DND-41 (cell line): Measurements from ENCODE around the gene RAB7B.

Source experiments
- ATAC-seq: fragments of 200-7000 bp; cut with Tn5 transposase; 3 replicates; pipeline ENCODE4 v1.9.1; 2021; ENCODE audit warnings: low read depth; ENCODE audit not compliant: insufficient read depth
- DNase-seq: peaks from one replicate; pipeline ENCODE4 v3.0.0-alpha.2; 2020
- H2AFZ ChIP-seq: 2 replicates; pipeline ENCODE4 v1.6.0; 2012; ENCODE audit warnings: low read depth, low read length
- H3K27ac ChIP-seq: 2 replicates; pipeline ENCODE4 v1.5.1; 2012; ENCODE audit warnings: low read length, inconsistent platforms
- H3K27me3 ChIP-seq: fragments of 200-600 bp; sonication (generic); 2 replicates; pipeline ENCODE4 v1.6.0; 2012; ENCODE audit warnings: low read length, mild to moderate bottlenecking, inconsistent platforms; ENCODE audit not compliant: insufficient read depth, poor library complexity
- H3K36me3 ChIP-seq: 2 replicates; pipeline ENCODE4 v1.5.1; 2012; ENCODE audit warnings: low read length, inconsistent platforms; ENCODE audit not compliant: insufficient read depth
- H3K4me1 ChIP-seq: 2 replicates; pipeline ENCODE4 v1.5.1; 2012; ENCODE audit warnings: mild to moderate bottlenecking, low read length; ENCODE audit not compliant: insufficient read depth
- H3K4me2 ChIP-seq: 2 replicates; pipeline ENCODE4 v1.6.0; 2012; ENCODE audit warnings: mild to moderate bottlenecking, moderate library complexity, low read length, inconsistent platforms; ENCODE audit not compliant: insufficient read depth
- H3K4me3 ChIP-seq, 2 experiments: fragments of 200-600 bp in 1 of 2; shearing (Covaris generic) in 1 of 2; 2 replicates each; pipeline ENCODE4 v1.5.1; 2012 to 2016; ENCODE audit warnings: inconsistent platforms in 2 of 2, low read length in 2 of 2, mild to moderate bottlenecking in 2 of 2, low read depth in 1 of 2, moderate library complexity in 1 of 2
- H3K79me2 ChIP-seq: 2 replicates; pipeline ENCODE4 v1.6.0; 2012; ENCODE audit warnings: low read length, inconsistent platforms; ENCODE audit not compliant: insufficient read depth
- H3K9ac ChIP-seq: 2 replicates; pipeline ENCODE4 v1.6.0; 2012; ENCODE audit warnings: low read depth, mild to moderate bottlenecking, inconsistent platforms, low read length, moderate library complexity
- H3K9me3 ChIP-seq: 2 replicates; pipeline ENCODE4 v1.5.1; 2012; ENCODE audit warnings: low read length, moderate library complexity, mild to moderate bottlenecking, inconsistent platforms; ENCODE audit not compliant: insufficient read depth, severe bottlenecking
- H4K20me1 ChIP-seq: 2 replicates; pipeline ENCODE4 v1.6.0; 2012; ENCODE audit warnings: low read length; ENCODE audit not compliant: insufficient read depth
- EZH2 ChIP-seq: IDR thresholded peaks from 3 replicates; pipeline ENCODE4 v1.6.1; 2012; ENCODE audit warnings: borderline replicate concordance, low read depth, mild to moderate bottlenecking, moderate library complexity, low read length, inconsistent platforms; ENCODE audit not compliant: severe bottlenecking
- TF ChIP-seq, protein P1 (sequence below): IDR thresholded peaks from 2 replicates; pipeline ENCODE4 v1.5.1; 2012; ENCODE audit warnings: borderline replicate concordance, low read length, moderate library complexity, mild to moderate bottlenecking; ENCODE audit not compliant: poor library complexity, severe bottlenecking; ENCODE audit errors: extremely low read depth

The RAB7B gene

DNA sequence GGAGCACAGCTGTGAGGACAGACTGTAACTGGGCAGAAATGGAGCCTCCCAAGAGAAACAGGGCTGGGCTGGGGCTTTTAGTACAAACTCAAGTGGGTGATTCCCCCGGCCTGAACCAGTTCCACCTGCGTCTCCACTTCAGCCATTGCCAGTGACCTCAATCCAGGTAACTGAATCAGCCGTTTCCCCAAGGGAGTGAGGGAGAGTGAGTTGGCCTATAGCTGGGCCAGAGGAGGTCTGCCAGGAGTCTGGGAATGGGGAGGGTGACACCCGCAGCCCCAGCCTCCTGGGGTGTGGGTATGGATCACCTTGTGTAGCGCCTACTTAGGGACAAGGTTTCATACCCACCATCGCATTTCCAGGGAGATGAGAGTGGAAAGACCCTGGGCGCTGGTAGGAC lies 68.4 kb downstream of the RAB7B start:
- no peaks in the 10 kb centered on the region for H3K9me3 ChIP-seq
- peaks cover 20% of the 10 kb centered on the region for H3K27me3 ChIP-seq
- H3K79me2 ChIP-seq: no peaks in the 10 kb centered on the region
- DNase-seq (no peak), ATAC-seq (no peak)
- H3K36me3 ChIP-seq: no peaks in the 10 kb centered on the region
- H3K4me1 ChIP-seq: no peaks in the 10 kb centered on the region
- H3K27ac ChIP-seq: no peak overlapping the region
- H4K20me1 ChIP-seq: no peaks in the 10 kb centered on the region
- no peak overlapping the region for H3K9ac ChIP-seq
- H2AFZ ChIP-seq: no peak overlapping the region
- H3K4me2 ChIP-seq: no peak overlapping the region
- H3K4me3 ChIP-seq: no peak overlapping the region
- TF ChIP-seq, protein P1, sequence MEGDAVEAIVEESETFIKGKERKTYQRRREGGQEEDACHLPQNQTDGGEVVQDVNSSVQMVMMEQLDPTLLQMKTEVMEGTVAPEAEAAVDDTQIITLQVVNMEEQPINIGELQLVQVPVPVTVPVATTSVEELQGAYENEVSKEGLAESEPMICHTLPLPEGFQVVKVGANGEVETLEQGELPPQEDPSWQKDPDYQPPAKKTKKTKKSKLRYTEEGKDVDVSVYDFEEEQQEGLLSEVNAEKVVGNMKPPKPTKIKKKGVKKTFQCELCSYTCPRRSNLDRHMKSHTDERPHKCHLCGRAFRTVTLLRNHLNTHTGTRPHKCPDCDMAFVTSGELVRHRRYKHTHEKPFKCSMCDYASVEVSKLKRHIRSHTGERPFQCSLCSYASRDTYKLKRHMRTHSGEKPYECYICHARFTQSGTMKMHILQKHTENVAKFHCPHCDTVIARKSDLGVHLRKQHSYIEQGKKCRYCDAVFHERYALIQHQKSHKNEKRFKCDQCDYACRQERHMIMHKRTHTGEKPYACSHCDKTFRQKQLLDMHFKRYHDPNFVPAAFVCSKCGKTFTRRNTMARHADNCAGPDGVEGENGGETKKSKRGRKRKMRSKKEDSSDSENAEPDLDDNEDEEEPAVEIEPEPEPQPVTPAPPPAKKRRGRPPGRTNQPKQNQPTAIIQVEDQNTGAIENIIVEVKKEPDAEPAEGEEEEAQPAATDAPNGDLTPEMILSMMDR: no peak
- no peak for TF ChIP-seq EZH2

DNA sequence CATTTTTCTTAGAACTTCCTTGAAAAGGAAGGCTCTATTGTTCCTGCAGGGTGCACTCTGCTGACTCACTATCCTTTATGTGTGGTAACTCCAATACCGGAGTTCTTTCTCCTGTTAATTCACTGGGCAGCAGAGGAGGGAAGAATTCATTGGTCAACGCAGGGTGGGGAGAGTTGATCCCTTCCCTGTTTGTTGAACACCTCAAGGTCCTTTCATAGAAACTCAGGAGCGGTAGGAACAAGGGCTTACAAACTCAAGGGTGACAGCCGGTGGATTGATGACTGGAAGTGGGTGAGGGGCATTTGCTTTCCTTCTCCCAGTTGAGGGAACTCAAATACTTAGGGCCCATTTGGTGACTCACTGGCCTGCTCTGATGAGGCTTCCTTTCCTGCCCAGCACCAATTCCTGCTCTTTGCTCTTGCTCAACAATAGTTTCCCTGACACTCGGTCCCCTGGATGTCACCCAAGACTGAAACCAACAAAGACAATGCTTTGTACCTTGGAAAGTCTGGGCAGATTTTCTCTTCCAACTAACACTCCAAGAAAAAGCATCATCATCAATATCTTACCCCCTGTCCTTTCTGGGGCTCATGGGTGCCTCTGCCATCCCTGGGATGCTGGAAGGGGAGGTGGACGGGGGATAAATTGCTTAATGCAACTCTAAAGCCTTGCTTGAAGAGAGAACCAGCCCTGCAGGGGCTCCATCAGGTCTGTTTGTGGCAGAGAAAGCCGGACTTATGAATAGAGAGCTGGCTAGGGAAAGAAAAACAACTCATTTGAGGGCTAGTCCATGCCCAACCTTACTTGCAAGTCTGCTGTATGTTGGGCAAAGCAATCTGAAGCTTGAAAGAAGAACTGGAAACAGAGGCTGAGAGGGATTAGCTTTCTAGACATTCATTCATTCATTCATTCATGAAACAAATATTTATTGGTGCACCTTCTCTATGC lies 69.2 kb downstream of the RAB7B start:
- no peak for TF ChIP-seq EZH2
- TF ChIP-seq, protein P1: no peak
- Histone ChIP-seq H3K4me3 (no peak overlapping the region), H3K27me3 (peaks cover 20% of the 10 kb centered on the region), H3K27ac (no peak overlapping the region), H3K36me3 (no peaks in the 10 kb centered on the region), H2AFZ (no peak overlapping the region), H3K4me2 (no peak overlapping the region), H3K4me1 (no peaks in the 10 kb centered on the region; the same call in 1 of the 2 replicates), H3K9me3 (no peaks in the 10 kb centered on the region), H3K9ac (no peak overlapping the region), H3K79me2 (no peaks in the 10 kb centered on the region), H4K20me1 (no peaks in the 10 kb centered on the region)
- ATAC-seq (no peak), DNase-seq (no peak)

- ATAC-seq: no peak
Measured at GRCh38 chr1:205932776-205933175, 70.4 kb downstream of the RAB7B start.

More at GRCh38 chr1:205932776-205933175, 70.4 kb downstream of the RAB7B start:
- no peak for DNase-seq
- no peaks in the 10 kb centered on the region for H3K79me2 ChIP-seq
- no peaks in the 10 kb centered on the region for H3K36me3 ChIP-seq
- no peak overlapping the region for H3K4me3 ChIP-seq
- no peak overlapping the region for H3K27ac ChIP-seq
- TF ChIP-seq, protein P1: no peak
- no peak for TF ChIP-seq EZH2
- H3K9ac ChIP-seq: no peak overlapping the region
- no peaks in the 10 kb centered on the region; the same call in 1 of the 2 replicates for H3K4me1 ChIP-seq
- H3K4me2 ChIP-seq: no peak overlapping the region
- peaks cover 16% of the 10 kb centered on the region for H3K27me3 ChIP-seq
- H3K9me3 ChIP-seq: no peaks in the 10 kb centered on the region
- no peak overlapping the region for H2AFZ ChIP-seq
- H4K20me1 ChIP-seq: no peaks in the 10 kb centered on the region
